Prostate gland (tissue), 2 donors: Measurements from ENCODE around the gene WBP2NL. TPM values are rescaled to one million over a fixed set of nuclear protein-coding genes. Genes with fewer than 3 reads are reported as not detected.

ENCODE experiments used
- DNase-seq: peaks from one replicate; pipeline ENCODE4 v3.0.0-alpha.2; 2019; ENCODE audit warnings: low spot score
- H3K27ac ChIP-seq, 2 donors: fragments of 200-600 bp; sonication (generic); 2 replicates each; pipeline ENCODE4 v1.5.1; 2017 to 2019
- H3K27me3 ChIP-seq: fragments of 200-600 bp; sonication (generic); replicated peaks from 2 replicates; pipeline ENCODE4 v1.5.1; 2019; ENCODE audit not compliant: insufficient read depth
- H3K36me3 ChIP-seq, 2 donors: fragments of 200-600 bp; sonication (generic); 1 replicate in 1 of 2; 2 replicates in 1 of 2; pipeline versions ENCODE4 v1.5.1 to v1.8.1; 2017 to 2019
- H3K4me1 ChIP-seq: fragments of 200-600 bp; sonication (generic); replicated peaks from 2 replicates; pipeline ENCODE4 v1.5.1; 2019
- H3K4me3 ChIP-seq, 2 donors: fragments of 200-600 bp; sonication (generic); 2 replicates each; pipeline ENCODE4 v1.5.1; 2017 to 2019
- H3K9me3 ChIP-seq: fragments of 200-600 bp; sonication (generic); 2 replicates; pipeline ENCODE4 v1.5.1; 2017
- POLR2A ChIP-seq: fragments of 450-650 bp; IDR thresholded peaks from one replicate; pipeline ENCODE4 v1.6.1; 2016; ENCODE audit warnings: antibody characterized with exemption, mild to moderate bottlenecking
- POLR2AphosphoS5 ChIP-seq: sonication (generic); formaldehyde crosslinking; IDR thresholded peaks from one replicate; pipeline ENCODE4 v1.6.1; 2017; ENCODE audit warnings: antibody characterized with exemption
- WGBS: methylation state at CpG from one replicate; pipeline ENCODE4 v1.1.5; 2018; 5-methylcytosine and 5-hydroxymethylcytosine counted together
- intact Hi-C: fragments of 100-400 bp; cut with DNase I; formaldehyde crosslinking; loops from one replicate; pipeline ENCODE4 v1.14.2; 2022
- total RNA-seq, 2 donors: library from RNA; depleted of rRNA; stranded (reverse); fragments of >200 nt; gene quantifications; one replicate each; pipeline ENCODE4 v1.1.0, GENCODE V29; 2016
- TF ChIP-seq, protein P1 (sequence below), 4 experiments: fragments of 200-600 bp in 2 of 4; fragments of 450-650 bp in 2 of 4; sonication (generic) in 2 of 4; IDR thresholded peaks; 1 replicate in 3 of 4; 2 replicates in 1 of 4; pipeline ENCODE4 v1.5.1; 2016 to 2019; ENCODE audit warnings: antibody characterized with exemption in 4 of 4, mild to moderate bottlenecking in 2 of 4, moderate library complexity in 2 of 4

The WBP2NL gene
- total RNA-seq, 2 donors from 2014 or later = 1.6 to 12.7 TPM

DNA sequence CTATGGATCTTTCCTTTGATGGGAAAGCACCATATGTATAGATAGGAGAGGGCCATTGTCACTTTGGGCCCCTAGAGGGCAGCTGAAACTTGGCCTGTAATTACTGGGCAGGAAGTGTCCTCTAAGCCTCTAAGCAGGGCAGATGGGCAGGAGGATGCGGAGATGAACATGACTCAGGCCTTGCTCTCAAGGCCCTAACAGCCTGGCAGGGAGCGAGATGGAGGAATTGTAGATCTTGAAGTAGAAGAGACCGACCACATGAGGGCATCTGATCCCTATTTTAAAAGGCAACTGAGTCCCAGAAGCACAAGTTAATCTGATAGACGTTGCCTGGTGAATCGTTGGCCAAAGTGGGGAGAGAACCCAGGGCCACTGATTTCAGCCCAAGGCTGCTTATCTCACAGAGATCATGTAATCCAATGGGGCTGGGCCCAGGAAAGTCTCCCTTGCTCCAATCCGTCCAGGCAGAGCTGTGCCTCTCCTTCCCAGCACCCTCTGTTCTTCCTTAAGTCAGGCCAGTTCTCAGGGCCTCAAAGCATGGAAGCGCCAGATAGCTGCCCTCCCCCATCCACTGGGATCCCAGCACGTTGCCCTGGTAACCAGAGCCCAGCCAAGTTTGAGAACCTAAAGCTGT is 31.9 kb upstream of the WBP2NL start:
- intact Hi-C loops = loop anchor here (10.0 kb wide), 1 partner anchor 468 kb away; the partner anchor contains the start of gene NFAM1
- no peaks in the 10 kb centered on the region for H3K36me3 ChIP-seq

DNA sequence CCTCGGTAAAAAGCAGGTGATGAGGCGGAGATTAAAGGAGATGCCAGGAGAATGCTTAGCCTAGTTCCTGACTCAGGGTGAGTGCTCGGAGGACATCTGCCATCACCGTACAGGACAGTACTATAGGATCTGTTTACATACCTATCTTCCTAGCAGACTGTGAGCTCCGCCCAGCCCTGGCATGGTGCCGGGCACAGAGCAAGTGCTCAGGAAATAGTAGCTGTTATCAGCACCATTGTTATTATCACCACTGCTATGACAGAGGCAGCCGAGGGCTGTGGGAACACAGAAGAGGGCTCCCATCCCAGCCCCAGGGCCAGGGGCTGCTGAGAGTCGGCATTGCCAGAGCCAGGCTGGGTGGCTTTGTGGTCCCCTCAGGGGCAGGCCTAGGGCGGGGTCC is 30.0 kb upstream of the WBP2NL start:
- 53% methylated on average over 9 of the region's 9 CpGs for WGBS
- Histone ChIP-seq H3K27me3 (no peaks in the 10 kb centered on the region), H3K27ac (no peak overlapping the region), H3K36me3 (no peaks in the 10 kb centered on the region), H3K9me3 (no peaks in the 10 kb centered on the region), H3K4me1 (no peaks in the 10 kb centered on the region), H3K4me3 (no peak overlapping the region)
- intact Hi-C loops = loop anchor here (10.0 kb wide), 1 partner anchor 466 kb away; the partner anchor contains the start of gene NFAM1
- DNase-seq = no peak
- TF ChIP-seq, protein P1, sequence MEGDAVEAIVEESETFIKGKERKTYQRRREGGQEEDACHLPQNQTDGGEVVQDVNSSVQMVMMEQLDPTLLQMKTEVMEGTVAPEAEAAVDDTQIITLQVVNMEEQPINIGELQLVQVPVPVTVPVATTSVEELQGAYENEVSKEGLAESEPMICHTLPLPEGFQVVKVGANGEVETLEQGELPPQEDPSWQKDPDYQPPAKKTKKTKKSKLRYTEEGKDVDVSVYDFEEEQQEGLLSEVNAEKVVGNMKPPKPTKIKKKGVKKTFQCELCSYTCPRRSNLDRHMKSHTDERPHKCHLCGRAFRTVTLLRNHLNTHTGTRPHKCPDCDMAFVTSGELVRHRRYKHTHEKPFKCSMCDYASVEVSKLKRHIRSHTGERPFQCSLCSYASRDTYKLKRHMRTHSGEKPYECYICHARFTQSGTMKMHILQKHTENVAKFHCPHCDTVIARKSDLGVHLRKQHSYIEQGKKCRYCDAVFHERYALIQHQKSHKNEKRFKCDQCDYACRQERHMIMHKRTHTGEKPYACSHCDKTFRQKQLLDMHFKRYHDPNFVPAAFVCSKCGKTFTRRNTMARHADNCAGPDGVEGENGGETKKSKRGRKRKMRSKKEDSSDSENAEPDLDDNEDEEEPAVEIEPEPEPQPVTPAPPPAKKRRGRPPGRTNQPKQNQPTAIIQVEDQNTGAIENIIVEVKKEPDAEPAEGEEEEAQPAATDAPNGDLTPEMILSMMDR (IDR thresholded peaks at IDR 0.05) = no peak

More for the DNA sequence above, 31.9 kb upstream of the WBP2NL start:
- DNase-seq = peak; percentile 28
- Histone ChIP-seq H3K4me3 (no peak overlapping the region), H3K27me3 (no peaks in the 10 kb centered on the region), H3K27ac (no peak overlapping the region), H3K4me1 (no peaks in the 10 kb centered on the region), H3K9me3 (no peaks in the 10 kb centered on the region)
- WGBS = 47% methylated on average over 8 of the region's 8 CpGs
- TF ChIP-seq POLR2AphosphoS5 = no peak
- TF ChIP-seq, protein P1 (IDR thresholded peaks at IDR 0.05) = peak in 2 of 4 experiments; percentile 15 to 30
- no peak for TF ChIP-seq POLR2A

DNA sequence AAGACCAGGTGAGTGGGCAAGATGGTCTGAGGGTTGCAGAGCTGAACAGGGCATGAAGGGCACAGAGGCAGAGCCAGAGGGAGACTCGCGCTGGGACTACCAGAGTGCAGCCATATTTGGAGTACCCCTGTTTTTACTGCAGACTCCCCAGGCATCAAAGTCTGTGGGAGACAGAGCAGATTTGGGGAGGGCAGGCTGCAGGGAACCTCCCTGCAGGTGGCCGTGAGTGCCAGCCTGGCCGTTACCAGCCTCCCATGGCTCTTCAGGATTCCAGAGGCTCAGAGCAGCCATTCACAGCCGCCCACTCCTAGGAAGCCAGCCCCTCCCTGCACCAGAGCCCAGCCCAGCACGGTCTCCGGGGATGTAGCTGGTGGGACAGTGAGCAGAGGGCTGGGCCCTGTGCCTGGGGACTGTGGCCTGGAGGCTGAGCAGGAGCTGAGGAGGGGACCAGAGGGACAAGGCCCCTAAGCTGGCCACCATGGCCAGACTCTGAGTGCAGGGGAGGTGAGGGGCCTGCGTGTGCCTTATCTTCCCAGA is 29.4 kb upstream of the WBP2NL start, which contains the start of gene SEPTIN3:
TSS of gene SEPTIN3 (plus strand) at position 334 of the 537 bp plus-strand sequence. CDS start 2,050 bp downstream, outside the sequence.
- H3K9me3 ChIP-seq = no peaks in the 10 kb centered on the region
- H3K27ac ChIP-seq = no peak within 1 kb of the TSS
- no peak within 1 kb of the TSS for H3K4me3 ChIP-seq
- TF ChIP-seq POLR2AphosphoS5 = no peak
- no peak for TF ChIP-seq POLR2A
- TF ChIP-seq, protein P1 (IDR thresholded peaks at IDR 0.05) = no peak
- H3K4me1 ChIP-seq = no peaks in the 10 kb centered on the region
- no peaks in the 10 kb centered on the region for H3K36me3 ChIP-seq
- 75% methylated on average over 7 of the region's 8 CpGs for WGBS
- H3K27me3 ChIP-seq = no peaks in the 10 kb centered on the region
- intact Hi-C loops = loop anchor here (10.0 kb wide), 1 partner anchor 466 kb away; the partner anchor contains the start of gene NFAM1
- no peak for DNase-seq

DNA sequence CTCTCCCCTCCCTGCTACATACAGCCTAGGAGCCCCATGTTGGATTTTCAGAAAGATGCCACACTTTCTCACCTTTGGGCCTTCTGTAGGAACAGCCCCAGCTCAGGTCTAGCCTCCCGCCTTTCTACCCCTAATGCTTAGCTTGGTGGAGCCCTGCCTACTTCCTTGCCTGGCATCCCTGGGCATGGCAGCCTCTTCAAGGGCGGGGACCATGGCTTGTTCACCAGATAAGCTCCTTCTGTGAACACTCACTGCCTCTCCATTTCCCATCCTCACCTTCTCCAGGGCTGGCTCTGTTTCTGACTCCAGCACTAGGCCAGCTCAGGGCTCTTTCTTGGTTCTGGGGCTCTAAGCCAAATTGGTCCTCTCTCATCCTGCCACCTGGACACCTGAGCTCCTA is 28.0 kb upstream of the WBP2NL start:
- TF ChIP-seq POLR2A = no peak
- TF ChIP-seq, protein P1 (IDR thresholded peaks at IDR 0.05) = no peak
- no peak for TF ChIP-seq POLR2AphosphoS5
- intact Hi-C loops = no loop called here
- 97% methylated on average over 2 of the region's 2 CpGs for WGBS
- H3K4me1 ChIP-seq = no peaks in the 10 kb centered on the region
- no peak for DNase-seq
- H3K27me3 ChIP-seq = no peaks in the 10 kb centered on the region
- no peaks in the 10 kb centered on the region for H3K36me3 ChIP-seq
- no peaks in the 10 kb centered on the region for H3K9me3 ChIP-seq
- H3K4me3 ChIP-seq = no peak overlapping the region
- H3K27ac ChIP-seq = no peak overlapping the region

DNA sequence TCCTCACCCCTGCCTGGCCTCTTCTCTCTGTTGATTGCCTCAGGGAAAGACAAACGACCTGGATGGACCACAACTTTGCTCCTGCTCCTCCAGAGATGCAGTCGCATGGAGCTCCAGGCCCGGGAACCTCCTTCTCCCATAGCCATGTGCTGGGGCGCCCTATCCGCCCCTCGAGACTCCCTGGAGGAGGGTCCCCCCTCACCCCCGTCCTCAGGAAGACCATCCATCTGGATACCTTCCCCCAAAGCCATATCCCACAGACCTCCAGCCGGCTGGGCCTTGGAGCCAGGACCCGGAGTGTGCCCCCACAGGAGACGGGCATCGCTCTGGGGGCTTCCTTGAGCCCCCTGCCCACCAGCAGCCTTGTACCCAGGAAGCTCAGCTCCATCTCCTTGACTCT is 27.2 kb upstream of the WBP2NL start:
- no peaks in the 10 kb centered on the region for H3K27me3 ChIP-seq
- H3K36me3 ChIP-seq = no peaks in the 10 kb centered on the region
- no peaks in the 10 kb centered on the region for H3K4me1 ChIP-seq
- intact Hi-C loops = no loop called here
- WGBS = 87% methylated on average over 11 of the region's 11 CpGs
- TF ChIP-seq POLR2AphosphoS5 (no peak), POLR2A (no peak)
- TF ChIP-seq, protein P1 (IDR thresholded peaks at IDR 0.05) = no peak
- no peak overlapping the region for H3K4me3 ChIP-seq
- no peaks in the 10 kb centered on the region for H3K9me3 ChIP-seq
- no peak overlapping the region for H3K27ac ChIP-seq
- no peak for DNase-seq
